ENCODE measurements around the gene WFIKKN1. TPM values are rescaled to one million over a fixed set of nuclear protein-coding genes. Genes with fewer than 3 reads are reported as not detected.

The WFIKKN1 gene
- total and polyA plus RNA-seq, 2 of the 13 experiments (the other 11 are each of a cell fraction or from before 2014, with no cell fraction given), result 1.7 to 4.9 TPM

DNA sequence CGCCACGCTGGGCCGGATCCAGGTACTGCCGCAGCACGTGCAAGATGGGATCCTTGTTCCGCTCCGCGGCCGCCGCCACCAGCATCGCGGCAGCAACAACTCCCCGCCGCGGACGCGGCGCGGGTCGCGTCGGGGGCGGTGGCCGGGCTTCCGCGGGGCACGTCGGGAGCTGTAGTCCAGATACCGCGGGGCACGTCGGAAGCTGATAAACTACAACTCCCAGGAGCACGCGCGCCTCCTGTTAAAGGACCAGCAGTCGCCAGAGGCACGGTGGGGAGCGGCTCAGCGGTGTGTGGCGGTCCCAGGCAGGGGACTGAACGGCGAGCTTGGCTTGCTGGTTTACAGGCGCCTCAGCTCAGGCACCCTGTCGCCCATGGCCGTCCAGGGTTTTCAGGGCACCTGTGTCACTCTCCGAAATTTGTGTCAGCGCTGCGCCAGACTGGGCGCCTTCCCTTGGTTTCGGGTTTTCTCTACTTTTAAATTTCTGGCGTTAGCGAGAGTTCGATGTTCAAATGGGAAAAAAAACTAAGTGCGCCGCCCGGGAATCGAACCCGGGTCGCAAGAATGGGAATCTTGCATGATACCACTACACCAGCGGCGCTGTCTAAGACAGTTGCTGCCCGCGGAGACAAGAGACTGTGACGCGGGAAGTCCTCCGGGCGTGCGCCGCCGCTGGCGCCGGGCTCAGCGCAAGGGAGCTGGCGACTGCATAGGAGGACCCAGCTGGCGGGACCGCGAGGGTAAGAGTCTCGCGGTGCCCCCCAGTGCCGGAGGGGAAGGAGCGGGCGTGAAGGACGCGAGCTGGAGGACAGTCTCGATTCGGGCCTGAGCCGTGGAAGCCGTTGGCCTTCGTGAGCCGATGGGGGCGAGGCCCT lies 5.7 kb downstream of the WFIKKN1 start, which contains the start of gene METTL26 (continued):
- no peak for TF ChIP-seq STAG1 (CRISPR knock-in tag; IDR thresholded peaks at IDR 0.05)
- TF ChIP-seq ZNF644 (CRISPR knock-in tag; IDR thresholded peaks at IDR 0.05; ENCODE audit: low read depth), result no peak
- 0 out of 2 replicates have a peak, but pooled peaks have one; percentile 42 for TF ChIP-seq BRCA1 (CRISPR knock-in tag; IDR thresholded peaks at IDR 0.05)
- TF ChIP-seq XRCC5 (optimal IDR thresholded peaks at IDR 0.05; ENCODE audit: low read length), result peak; percentile 33
- TF ChIP-seq, protein P1, sequence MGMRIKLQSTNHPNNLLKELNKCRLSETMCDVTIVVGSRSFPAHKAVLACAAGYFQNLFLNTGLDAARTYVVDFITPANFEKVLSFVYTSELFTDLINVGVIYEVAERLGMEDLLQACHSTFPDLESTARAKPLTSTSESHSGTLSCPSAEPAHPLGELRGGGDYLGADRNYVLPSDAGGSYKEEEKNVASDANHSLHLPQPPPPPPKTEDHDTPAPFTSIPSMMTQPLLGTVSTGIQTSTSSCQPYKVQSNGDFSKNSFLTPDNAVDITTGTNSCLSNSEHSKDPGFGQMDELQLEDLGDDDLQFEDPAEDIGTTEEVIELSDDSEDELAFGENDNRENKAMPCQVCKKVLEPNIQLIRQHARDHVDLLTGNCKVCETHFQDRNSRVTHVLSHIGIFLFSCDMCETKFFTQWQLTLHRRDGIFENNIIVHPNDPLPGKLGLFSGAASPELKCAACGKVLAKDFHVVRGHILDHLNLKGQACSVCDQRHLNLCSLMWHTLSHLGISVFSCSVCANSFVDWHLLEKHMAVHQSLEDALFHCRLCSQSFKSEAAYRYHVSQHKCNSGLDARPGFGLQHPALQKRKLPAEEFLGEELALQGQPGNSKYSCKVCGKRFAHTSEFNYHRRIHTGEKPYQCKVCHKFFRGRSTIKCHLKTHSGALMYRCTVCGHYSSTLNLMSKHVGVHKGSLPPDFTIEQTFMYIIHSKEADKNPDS (CRISPR knock-in tag; IDR thresholded peaks at IDR 0.05), result peak; percentile 26
- TF ChIP-seq, protein P2, sequence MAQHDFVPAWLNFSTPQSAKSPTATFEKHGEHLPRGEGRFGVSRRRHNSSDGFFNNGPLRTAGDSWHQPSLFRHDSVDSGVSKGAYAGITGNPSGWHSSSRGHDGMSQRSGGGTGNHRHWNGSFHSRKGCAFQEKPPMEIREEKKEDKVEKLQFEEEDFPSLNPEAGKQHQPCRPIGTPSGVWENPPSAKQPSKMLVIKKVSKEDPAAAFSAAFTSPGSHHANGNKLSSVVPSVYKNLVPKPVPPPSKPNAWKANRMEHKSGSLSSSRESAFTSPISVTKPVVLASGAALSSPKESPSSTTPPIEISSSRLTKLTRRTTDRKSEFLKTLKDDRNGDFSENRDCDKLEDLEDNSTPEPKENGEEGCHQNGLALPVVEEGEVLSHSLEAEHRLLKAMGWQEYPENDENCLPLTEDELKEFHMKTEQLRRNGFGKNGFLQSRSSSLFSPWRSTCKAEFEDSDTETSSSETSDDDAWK (CRISPR knock-in tag; IDR thresholded peaks at IDR 0.05), result no peak
- no peak for TF ChIP-seq SRSF9 (IDR thresholded peaks at IDR 0.05; ENCODE audit: borderline replicate concordance, insufficient read depth, low read depth, low read length, poor library complexity, severe bottlenecking)
- TF ChIP-seq ZNF367 (CRISPR knock-in tag; IDR thresholded peaks at IDR 0.05; ENCODE audit: borderline replicate concordance), result no peak
- TF ChIP-seq ZFYVE20 (CRISPR knock-in tag; IDR thresholded peaks at IDR 0.05; ENCODE audit: borderline replicate concordance, low read depth), result peak; percentile 84; the same call in 1 of the 2 replicates
- no peak for TF ChIP-seq HMG20B (CRISPR knock-in tag; conservative IDR thresholded peaks at IDR 0.05)
- TF ChIP-seq, protein P3, sequence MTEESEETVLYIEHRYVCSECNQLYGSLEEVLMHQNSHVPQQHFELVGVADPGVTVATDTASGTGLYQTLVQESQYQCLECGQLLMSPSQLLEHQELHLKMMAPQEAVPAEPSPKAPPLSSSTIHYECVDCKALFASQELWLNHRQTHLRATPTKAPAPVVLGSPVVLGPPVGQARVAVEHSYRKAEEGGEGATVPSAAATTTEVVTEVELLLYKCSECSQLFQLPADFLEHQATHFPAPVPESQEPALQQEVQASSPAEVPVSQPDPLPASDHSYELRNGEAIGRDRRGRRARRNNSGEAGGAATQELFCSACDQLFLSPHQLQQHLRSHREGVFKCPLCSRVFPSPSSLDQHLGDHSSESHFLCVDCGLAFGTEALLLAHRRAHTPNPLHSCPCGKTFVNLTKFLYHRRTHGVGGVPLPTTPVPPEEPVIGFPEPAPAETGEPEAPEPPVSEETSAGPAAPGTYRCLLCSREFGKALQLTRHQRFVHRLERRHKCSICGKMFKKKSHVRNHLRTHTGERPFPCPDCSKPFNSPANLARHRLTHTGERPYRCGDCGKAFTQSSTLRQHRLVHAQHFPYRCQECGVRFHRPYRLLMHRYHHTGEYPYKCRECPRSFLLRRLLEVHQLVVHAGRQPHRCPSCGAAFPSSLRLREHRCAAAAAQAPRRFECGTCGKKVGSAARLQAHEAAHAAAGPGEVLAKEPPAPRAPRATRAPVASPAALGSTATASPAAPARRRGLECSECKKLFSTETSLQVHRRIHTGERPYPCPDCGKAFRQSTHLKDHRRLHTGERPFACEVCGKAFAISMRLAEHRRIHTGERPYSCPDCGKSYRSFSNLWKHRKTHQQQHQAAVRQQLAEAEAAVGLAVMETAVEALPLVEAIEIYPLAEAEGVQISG (CRISPR knock-in tag; IDR thresholded peaks at IDR 0.05), result peak; percentile 96
- TF ChIP-seq, protein P4, sequence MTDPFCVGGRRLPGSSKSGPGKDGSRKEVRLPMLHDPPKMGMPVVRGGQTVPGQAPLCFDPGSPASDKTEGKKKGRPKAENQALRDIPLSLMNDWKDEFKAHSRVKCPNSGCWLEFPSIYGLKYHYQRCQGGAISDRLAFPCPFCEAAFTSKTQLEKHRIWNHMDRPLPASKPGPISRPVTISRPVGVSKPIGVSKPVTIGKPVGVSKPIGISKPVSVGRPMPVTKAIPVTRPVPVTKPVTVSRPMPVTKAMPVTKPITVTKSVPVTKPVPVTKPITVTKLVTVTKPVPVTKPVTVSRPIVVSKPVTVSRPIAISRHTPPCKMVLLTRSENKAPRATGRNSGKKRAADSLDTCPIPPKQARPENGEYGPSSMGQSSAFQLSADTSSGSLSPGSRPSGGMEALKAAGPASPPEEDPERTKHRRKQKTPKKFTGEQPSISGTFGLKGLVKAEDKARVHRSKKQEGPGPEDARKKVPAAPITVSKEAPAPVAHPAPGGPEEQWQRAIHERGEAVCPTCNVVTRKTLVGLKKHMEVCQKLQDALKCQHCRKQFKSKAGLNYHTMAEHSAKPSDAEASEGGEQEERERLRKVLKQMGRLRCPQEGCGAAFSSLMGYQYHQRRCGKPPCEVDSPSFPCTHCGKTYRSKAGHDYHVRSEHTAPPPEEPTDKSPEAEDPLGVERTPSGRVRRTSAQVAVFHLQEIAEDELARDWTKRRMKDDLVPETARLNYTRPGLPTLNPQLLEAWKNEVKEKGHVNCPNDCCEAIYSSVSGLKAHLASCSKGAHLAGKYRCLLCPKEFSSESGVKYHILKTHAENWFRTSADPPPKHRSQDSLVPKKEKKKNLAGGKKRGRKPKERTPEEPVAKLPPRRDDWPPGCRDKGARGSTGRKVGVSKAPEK (CRISPR knock-in tag; IDR thresholded peaks at IDR 0.05; ENCODE audit: borderline replicate concordance), result no peak
- no peak for TF ChIP-seq MIER2 (CRISPR knock-in tag; IDR thresholded peaks at IDR 0.05)
- TF ChIP-seq ZNF562 (CRISPR knock-in tag; IDR thresholded peaks at IDR 0.05; ENCODE audit: borderline replicate concordance), result 0 out of 2 replicates have a peak, but pooled peaks have one; percentile 51
- TF ChIP-seq HNRNPUL1 (IDR thresholded peaks at IDR 0.05; ENCODE audit: low read depth, low read length), result no peak
- TF ChIP-seq ELF1 (CRISPR knock-in tag; IDR thresholded peaks at IDR 0.05), result peak; percentile 56; the same call in 1 of the 2 replicates
- no peak for TF ChIP-seq MAFF (IDR thresholded peaks at IDR 0.05; ENCODE audit: low read depth, low read length)
- no peak; the same call in 1 of the 2 replicates for TF ChIP-seq DR1 (CRISPR knock-in tag; IDR thresholded peaks at IDR 0.05)
- no peak; the same call in 1 of the 2 replicates for TF ChIP-seq FIP1L1 (IDR thresholded peaks at IDR 0.05; ENCODE audit: borderline replicate concordance, insufficient read depth, low read depth, low read length)
